Measurements from ENCODE around the gene FOXG1. TPM values are rescaled to one million over a fixed set of nuclear protein-coding genes. Genes with fewer than 3 reads are reported as not detected.
A peak's percentile ranks its signal among the peaks of the same experiment; 100 is the strongest.

Gene FOXG1
- 0.01 and 0.04 TPM in 2 replicates for polyA plus RNA-seq (2011; rRNA removed)
- 0.04 and 0.05 TPM in 2 replicates for polyA plus RNA-seq (2012; cell fraction: cytosol; rRNA removed)
- polyA plus RNA-seq (2012; cell fraction: nucleus; rRNA removed): 0.10 and 0.14 TPM in 2 replicates
- 0.07 to 1.1 TPM (median 0.10 TPM) in 3 replicates for polyA plus RNA-seq (2017; fragmentation: RNase III; extraction: RNeasy Plus Mini Kit Qiagen cat#74134 plus additional on column Dnase treatment)
- 0.05 TPM in 1 of 2 replicates, not detected in the other for polyA minus RNA-seq (2011; rRNA and poly(A)+ RNA removed)

GRCh38 chr14:28766469-28766955, at the start of gene FOXG1:
Gene FOXG1 (plus strand): TSS chr14:28766787. CDS start chr14:28767280, 493 bp downstream.
- H3K4me2 ChIP-seq: peak within 1 kb of the TSS; percentile 71
- ChIA-PET CTCF (interaction anchor here (0.8 to 1.6 kb wide), 2 partner anchors 11 to 12 kb away, joined by 3 read pairs; no protein-coding TSS in a partner anchor), POLR2A (no interaction called here)
- peak within 1 kb of the TSS; percentile 16 to 57; a peak in 3 of 6 replicates for H3K27ac ChIP-seq
- FAIRE-seq (no peak), ATAC-seq (peak; percentile 69 to 76), DNase-seq (ENCODE audit: low read depth in 1 of 2, low spot score in 1 of 2) (peak in 1 of 2 experiments; percentile 25)
- H3K4me3 ChIP-seq: peak within 1 kb of the TSS; percentile 40
- WGBS (ENCODE audit: missing lambda C conversion rate): 49% methylated on average over 14 of the region's 58 CpGs
- no peak for TF ChIP-seq HDAC2 (IDR thresholded peaks at IDR 0.05)
- TF ChIP-seq, protein P1, sequence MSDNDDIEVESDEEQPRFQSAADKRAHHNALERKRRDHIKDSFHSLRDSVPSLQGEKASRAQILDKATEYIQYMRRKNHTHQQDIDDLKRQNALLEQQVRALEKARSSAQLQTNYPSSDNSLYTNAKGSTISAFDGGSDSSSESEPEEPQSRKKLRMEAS (IDR thresholded peaks at IDR 0.05): no peak
- TF ChIP-seq REST (IDR thresholded peaks at IDR 0.05): no peak
- TF ChIP-seq ZFP36 (IDR thresholded peaks at IDR 0.05; ENCODE audit: borderline replicate concordance, partially characterized antibody): no peak
- no peak for TF ChIP-seq SREBF2 (IDR thresholded peaks at IDR 0.05)
- TF ChIP-seq HOXB5 (CRISPR knock-in tag; IDR thresholded peaks at IDR 0.05): no peak
- TF ChIP-seq RNF2 (IDR thresholded peaks at IDR 0.05; ENCODE audit: borderline replicate concordance, low read depth): no peak
- no peak for TF ChIP-seq RAD21 (conservative IDR thresholded peaks at IDR 0.05 in 1 of 2, IDR thresholded peaks at IDR 0.05 in 1 of 2)
- no peak for TF ChIP-seq JUN (IDR thresholded peaks at IDR 0.05)
- TF ChIP-seq ZC3H11A (IDR thresholded peaks at IDR 0.05): no peak
- no peak for TF ChIP-seq BHLHE40 (IDR thresholded peaks at IDR 0.05; ENCODE audit: low read depth, low read length)
- no peak for TF ChIP-seq EP300 (IDR thresholded peaks at IDR 0.05)
- no peak for TF ChIP-seq RFX5 (IDR thresholded peaks at IDR 0.05)
- no peak for TF ChIP-seq RCOR1 (IDR thresholded peaks at IDR 0.05; ENCODE audit: low read depth, low read length)
- TF ChIP-seq ESRRA (IDR thresholded peaks at IDR 0.05; ENCODE audit: borderline replicate concordance, low read length): no peak
- TF ChIP-seq NFE2L2 (conservative IDR thresholded peaks at IDR 0.05; ENCODE audit: low read length): no peak
- TF ChIP-seq, protein P2, sequence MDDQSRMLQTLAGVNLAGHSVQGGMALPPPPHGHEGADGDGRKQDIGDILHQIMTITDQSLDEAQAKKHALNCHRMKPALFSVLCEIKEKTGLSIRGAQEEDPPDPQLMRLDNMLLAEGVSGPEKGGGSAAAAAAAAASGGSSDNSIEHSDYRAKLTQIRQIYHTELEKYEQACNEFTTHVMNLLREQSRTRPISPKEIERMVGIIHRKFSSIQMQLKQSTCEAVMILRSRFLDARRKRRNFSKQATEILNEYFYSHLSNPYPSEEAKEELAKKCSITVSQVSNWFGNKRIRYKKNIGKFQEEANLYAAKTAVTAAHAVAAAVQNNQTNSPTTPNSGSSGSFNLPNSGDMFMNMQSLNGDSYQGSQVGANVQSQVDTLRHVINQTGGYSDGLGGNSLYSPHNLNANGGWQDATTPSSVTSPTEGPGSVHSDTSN (IDR thresholded peaks at IDR 0.05): no peak
- TF ChIP-seq FOXS1 (CRISPR knock-in tag; IDR thresholded peaks at IDR 0.05): no peak
- TF ChIP-seq HEYL (CRISPR knock-in tag; IDR thresholded peaks at IDR 0.05): no peak
- H3K4me1 ChIP-seq: no peaks in the 10 kb centered on the region
- no peaks in the 10 kb centered on the region for H3K9me3 ChIP-seq

- Histone ChIP-seq H3K27ac (no peak overlapping the region), H3K4me1 (no peaks in the 10 kb centered on the region), H3K4me3 (no peak overlapping the region), H3K9me3 (no peaks in the 10 kb centered on the region; the same call in 2 of the 3 replicates), H3K4me2 (no peak overlapping the region)
- DNase-seq (ENCODE audit: low read depth in 1 of 2, low spot score in 1 of 2) (no peak), ATAC-seq (no peak), FAIRE-seq (no peak)
- 35% methylated on average over 5 of the region's 5 CpGs for WGBS (ENCODE audit: missing lambda C conversion rate)
- POLR2A ChIA-PET: no interaction called here
- CTCF ChIA-PET: no interaction called here
- TF ChIP-seq EP300 (IDR thresholded peaks at IDR 0.05): no peak
- TF ChIP-seq NFE2L2 (conservative IDR thresholded peaks at IDR 0.05; ENCODE audit: low read length): no peak
- no peak for TF ChIP-seq JUN (IDR thresholded peaks at IDR 0.05)
- TF ChIP-seq RCOR1 (IDR thresholded peaks at IDR 0.05; ENCODE audit: low read depth, low read length): no peak
- no peak for TF ChIP-seq CEBPB (IDR thresholded peaks at IDR 0.05)
- no peak for TF ChIP-seq RNF2 (IDR thresholded peaks at IDR 0.05; ENCODE audit: borderline replicate concordance, low read depth)
- TF ChIP-seq JUNB (IDR thresholded peaks at IDR 0.05): no peak
- TF ChIP-seq RFX5 (IDR thresholded peaks at IDR 0.05): no peak
- TF ChIP-seq KDM5A (IDR thresholded peaks at IDR 0.05): no peak
- no peak for TF ChIP-seq CHD4 (IDR thresholded peaks at IDR 0.05; ENCODE audit: borderline replicate concordance)
- no peak for TF ChIP-seq POLR2AphosphoS2 (conservative IDR thresholded peaks at IDR 0.05; ENCODE audit: low read length)
- TF ChIP-seq, protein P3, sequence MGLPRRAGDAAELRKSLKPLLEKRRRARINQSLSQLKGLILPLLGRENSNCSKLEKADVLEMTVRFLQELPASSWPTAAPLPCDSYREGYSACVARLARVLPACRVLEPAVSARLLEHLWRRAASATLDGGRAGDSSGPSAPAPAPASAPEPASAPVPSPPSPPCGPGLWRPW (IDR thresholded peaks at IDR 0.05): no peak
- no peak for TF ChIP-seq GATA3 (IDR thresholded peaks at IDR 0.05; ENCODE audit: borderline replicate concordance)
- TF ChIP-seq NR3C1 (IDR thresholded peaks at IDR 0.05): no peak
- no peak for TF ChIP-seq ESRRA (IDR thresholded peaks at IDR 0.05; ENCODE audit: borderline replicate concordance, low read length)
- TF ChIP-seq ELK1 (IDR thresholded peaks at IDR 0.05; ENCODE audit: low read depth, low read length): no peak
Observed at GRCh38 chr14:28719130-28719529, 47.5 kb upstream of the FOXG1 start.
